ENCODE results near the gene CST7.

CST7 gene

DNA sequence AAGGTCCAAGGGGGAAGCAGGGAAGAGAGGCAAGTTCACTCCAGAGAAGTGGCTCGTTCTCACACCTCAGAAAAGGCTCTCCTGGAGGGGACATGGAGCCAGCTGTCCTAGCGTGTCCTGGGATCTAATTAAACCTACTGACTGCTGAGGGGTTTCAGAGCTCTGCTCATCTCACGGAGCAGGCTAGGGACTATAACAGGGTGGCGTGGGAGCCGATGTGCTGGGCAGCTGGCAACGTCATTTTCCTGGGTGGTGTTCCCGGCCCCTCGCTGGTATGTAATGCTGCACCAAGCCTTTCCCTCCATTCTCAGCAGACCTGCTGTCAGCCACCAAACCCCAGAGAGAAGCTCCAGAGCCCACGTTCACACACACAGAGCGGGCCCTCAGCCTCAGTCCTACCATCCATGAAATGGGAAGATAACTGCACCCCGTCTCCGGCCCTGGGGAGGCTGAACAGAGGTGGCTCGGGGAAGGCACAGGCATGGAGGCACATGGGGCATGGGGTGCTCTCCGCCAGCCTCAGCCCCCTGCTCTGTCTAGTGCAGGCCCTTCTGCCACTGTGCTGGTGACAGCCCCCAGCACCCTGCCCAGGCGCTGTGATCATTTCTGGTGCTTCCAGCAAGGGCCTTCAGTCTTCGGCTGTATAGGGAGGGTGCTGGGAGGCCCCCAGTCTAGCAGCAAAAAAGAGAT, 1.9 kb downstream of the CST7 start:
- TF ChIP-seq, protein P1, sequence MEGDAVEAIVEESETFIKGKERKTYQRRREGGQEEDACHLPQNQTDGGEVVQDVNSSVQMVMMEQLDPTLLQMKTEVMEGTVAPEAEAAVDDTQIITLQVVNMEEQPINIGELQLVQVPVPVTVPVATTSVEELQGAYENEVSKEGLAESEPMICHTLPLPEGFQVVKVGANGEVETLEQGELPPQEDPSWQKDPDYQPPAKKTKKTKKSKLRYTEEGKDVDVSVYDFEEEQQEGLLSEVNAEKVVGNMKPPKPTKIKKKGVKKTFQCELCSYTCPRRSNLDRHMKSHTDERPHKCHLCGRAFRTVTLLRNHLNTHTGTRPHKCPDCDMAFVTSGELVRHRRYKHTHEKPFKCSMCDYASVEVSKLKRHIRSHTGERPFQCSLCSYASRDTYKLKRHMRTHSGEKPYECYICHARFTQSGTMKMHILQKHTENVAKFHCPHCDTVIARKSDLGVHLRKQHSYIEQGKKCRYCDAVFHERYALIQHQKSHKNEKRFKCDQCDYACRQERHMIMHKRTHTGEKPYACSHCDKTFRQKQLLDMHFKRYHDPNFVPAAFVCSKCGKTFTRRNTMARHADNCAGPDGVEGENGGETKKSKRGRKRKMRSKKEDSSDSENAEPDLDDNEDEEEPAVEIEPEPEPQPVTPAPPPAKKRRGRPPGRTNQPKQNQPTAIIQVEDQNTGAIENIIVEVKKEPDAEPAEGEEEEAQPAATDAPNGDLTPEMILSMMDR (IDR thresholded peaks at IDR 0.05; ENCODE audit: insufficient read depth, low read length, poor library complexity, severe bottlenecking) = no peak
- DNase-seq (ENCODE audit: extremely low read depth, insufficient read length) = no peak
- Histone ChIP-seq H3K4me3 (replicated peaks; ENCODE audit: low read depth, low read length) (no peak overlapping the region), H3K36me3 (ENCODE audit: control insufficient read depth, insufficient read depth, low read length) (no peaks in the 10 kb centered on the region), H3K27me3 (replicated peaks; ENCODE audit: control insufficient read depth, insufficient read depth, low read length) (no peaks in the 10 kb centered on the region; the same call in 1 of the 2 replicates)

DNA sequence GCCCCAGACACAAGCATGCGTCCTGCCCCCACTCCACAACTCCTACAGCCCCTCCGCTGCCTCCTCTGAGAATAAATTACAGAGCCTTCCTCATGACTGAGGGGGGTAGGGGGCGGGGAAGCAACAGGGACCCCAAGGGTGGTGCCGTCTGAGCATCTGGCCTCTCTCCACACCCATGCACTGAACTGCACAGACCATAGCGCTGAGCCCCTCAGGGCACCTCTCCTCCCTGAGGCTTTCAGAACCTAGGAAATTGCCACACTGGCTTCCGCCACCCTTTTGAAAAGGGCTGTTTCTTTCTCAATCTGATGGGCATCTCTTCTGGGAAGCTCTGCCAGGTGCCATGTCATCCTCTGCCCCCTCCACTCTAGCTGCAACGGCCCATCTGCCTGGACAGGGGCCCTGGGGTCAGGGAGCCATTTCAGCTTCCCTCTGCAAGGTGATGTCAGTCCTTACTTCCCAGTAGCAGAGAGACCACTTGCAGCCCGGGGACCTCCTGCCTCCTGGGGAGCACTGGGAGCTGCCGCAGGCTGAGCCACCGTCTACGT, 2.5 kb downstream of the CST7 start:
- TF ChIP-seq, protein P1 (IDR thresholded peaks at IDR 0.05; ENCODE audit: insufficient read depth, low read length, poor library complexity, severe bottlenecking) = no peak
- DNase-seq (ENCODE audit: extremely low read depth, insufficient read length) = no peak
- Histone ChIP-seq H3K36me3 (ENCODE audit: control insufficient read depth, insufficient read depth, low read length) (peaks cover 2% of the 10 kb centered on the region), H3K4me3 (replicated peaks; ENCODE audit: low read depth, low read length) (no peak overlapping the region), H3K27me3 (replicated peaks; ENCODE audit: control insufficient read depth, insufficient read depth, low read length) (no peaks in the 10 kb centered on the region; the same call in 1 of the 2 replicates)

DNA sequence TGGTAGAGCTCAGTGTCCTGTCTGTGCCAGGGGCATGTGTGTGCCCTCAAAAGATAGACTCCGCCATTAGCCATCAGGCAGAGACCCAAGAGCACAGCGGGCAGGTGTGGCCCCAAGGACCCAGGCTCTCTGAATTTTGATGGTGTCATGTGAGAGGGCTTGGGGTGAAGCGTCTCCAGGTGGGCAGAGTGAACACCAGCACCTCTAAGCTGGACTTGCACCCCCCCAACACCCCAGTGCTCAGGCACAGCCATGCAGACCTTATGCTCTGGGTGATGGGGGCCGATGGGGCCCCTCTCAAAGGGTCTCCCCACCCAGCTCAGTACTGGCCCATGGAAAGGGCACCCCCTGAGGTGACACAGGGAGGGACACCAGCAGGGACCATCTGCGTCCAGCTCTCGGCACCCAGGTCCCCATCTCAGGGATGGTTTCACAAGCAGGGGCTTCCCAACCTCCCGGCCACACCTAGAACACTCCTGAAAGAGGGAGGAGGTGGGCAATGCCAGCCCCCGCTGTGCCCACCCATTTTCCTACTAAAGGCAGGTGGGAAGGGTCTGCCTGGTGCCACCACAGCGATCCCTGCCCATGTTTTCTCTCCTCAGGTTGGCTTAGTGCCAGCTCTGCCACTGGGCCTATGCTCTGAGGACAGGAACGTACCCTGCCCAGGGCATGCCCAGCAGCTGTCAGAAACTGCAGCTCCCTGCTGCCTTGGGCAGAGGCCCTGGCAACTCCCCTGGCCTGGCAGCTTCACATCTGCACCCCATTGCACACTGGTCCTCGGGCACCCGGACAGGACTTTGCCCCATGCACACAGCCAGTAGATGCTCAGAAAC, 3.5 kb downstream of the CST7 start:
- TF ChIP-seq, protein P1 (IDR thresholded peaks at IDR 0.05; ENCODE audit: insufficient read depth, low read length, poor library complexity, severe bottlenecking) = no peak
- H3K4me3 ChIP-seq (replicated peaks; ENCODE audit: low read depth, low read length) = no peak overlapping the region
- H3K27me3 ChIP-seq (replicated peaks; ENCODE audit: control insufficient read depth, insufficient read depth, low read length) = no peaks in the 10 kb centered on the region; the same call in 1 of the 2 replicates
- DNase-seq (ENCODE audit: extremely low read depth, insufficient read length) = no peak
- H3K36me3 ChIP-seq (ENCODE audit: control insufficient read depth, insufficient read depth, low read length) = peaks cover 3% of the 10 kb centered on the region

DNA sequence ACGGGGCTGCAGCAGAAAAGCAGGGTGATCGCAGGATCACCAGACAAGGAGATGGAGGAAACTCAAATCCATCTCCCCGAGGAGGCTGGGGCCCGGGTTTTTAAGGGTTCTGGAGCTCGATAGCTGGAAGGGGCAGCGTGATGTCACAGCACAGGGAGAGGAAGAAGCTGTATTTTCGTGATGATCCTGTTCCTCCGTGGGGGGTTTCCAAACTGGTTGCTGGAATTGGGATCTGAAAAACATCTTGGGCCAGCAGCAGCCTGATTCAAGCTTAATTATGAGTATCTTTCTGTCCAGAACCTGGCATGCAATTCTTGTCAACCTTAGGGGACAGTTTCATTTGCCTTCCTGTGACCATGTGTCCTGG, 4.1 kb downstream of the CST7 start:
- TF ChIP-seq, protein P1 (IDR thresholded peaks at IDR 0.05; ENCODE audit: insufficient read depth, low read length, poor library complexity, severe bottlenecking) = no peak
- H3K27me3 ChIP-seq (replicated peaks; ENCODE audit: control insufficient read depth, insufficient read depth, low read length) = no peaks in the 10 kb centered on the region; the same call in 1 of the 2 replicates
- DNase-seq (ENCODE audit: extremely low read depth, insufficient read length) = no peak
- no peak overlapping the region for H3K4me3 ChIP-seq (replicated peaks; ENCODE audit: low read depth, low read length)
- H3K36me3 ChIP-seq (ENCODE audit: control insufficient read depth, insufficient read depth, low read length) = peaks cover 3% of the 10 kb centered on the region

DNA sequence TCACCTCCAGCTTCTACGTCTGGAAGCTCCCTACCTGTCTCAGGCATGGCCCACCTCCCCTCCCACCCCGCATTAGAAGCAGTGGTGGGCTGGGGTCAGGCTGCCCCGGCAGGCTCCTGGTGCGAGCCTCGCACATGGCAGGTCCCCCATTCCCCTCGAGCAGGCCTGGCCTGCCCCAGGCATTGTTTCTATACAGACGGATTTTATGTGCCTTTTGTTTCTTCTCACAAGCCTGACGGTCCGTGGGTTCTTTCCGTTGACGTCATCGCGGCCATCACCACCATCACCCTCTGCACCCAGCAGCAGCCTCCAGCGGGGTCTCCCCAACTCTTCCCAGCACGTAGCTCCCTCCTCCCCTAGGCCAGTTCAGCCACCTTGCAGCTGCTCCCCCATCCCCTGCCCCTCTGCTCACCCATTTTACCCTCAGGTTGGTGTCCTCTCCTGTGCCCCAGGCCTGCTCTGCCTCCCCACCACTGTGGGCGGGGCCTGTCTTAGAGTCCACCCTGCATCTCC, 4.6 kb downstream of the CST7 start:
- Histone ChIP-seq H3K4me3 (replicated peaks; ENCODE audit: low read depth, low read length) (no peak overlapping the region), H3K27me3 (replicated peaks; ENCODE audit: control insufficient read depth, insufficient read depth, low read length) (no peaks in the 10 kb centered on the region; the same call in 1 of the 2 replicates), H3K36me3 (ENCODE audit: control insufficient read depth, insufficient read depth, low read length) (peaks cover 4% of the 10 kb centered on the region)
- TF ChIP-seq, protein P1 (IDR thresholded peaks at IDR 0.05; ENCODE audit: insufficient read depth, low read length, poor library complexity, severe bottlenecking) = no peak
- no peak for DNase-seq (ENCODE audit: extremely low read depth, insufficient read length)
